GM03348 (cell line): ENCODE results near the gene C11orf71.

Source experiments
- DNase-seq: peaks from one replicate; pipeline ENCODE4 v3.0.0; 2012; ENCODE audit warnings: low spot score

Gene C11orf71

GRCh38 chr11:114399490-114400215, 658 bp downstream of the C11orf71 start:
- peak; percentile 55 for DNase-seq

- DNase-seq, result no peak
These were observed 1.9 kb downstream of the C11orf71 start for GRCh38 chr11:114398303-114398920.

GRCh38 chr11:114397349-114397982, 2.8 kb downstream of the C11orf71 start:
- no peak for DNase-seq

GRCh38 chr11:114396916-114397315, 3.4 kb downstream of the C11orf71 start:
- DNase-seq, result no peak

- no peak for DNase-seq
These were observed 4.6 kb downstream of the C11orf71 start for GRCh38 chr11:114395736-114396135.

GRCh38 chr11:114392735-114393667, 7.3 kb downstream of the C11orf71 start:
- peak; percentile 37 for DNase-seq

- DNase-seq, result peak; percentile 46
These were observed 13.8 kb downstream of the C11orf71 start for GRCh38 chr11:114386545-114386944.

- DNase-seq, result no peak
These were observed 14.2 kb downstream of the C11orf71 start for GRCh38 chr11:114386131-114386530.

GRCh38 chr11:114384487-114384886, 15.8 kb downstream of the C11orf71 start:
- DNase-seq, result no peak

- no peak for DNase-seq
These were observed 17.8 kb downstream of the C11orf71 start for GRCh38 chr11:114382509-114382908.

GRCh38 chr11:114379394-114380069, 20.8 kb downstream of the C11orf71 start:
- no peak for DNase-seq

- peak; percentile 85 for DNase-seq
These were observed 22.6 kb downstream of the C11orf71 start for GRCh38 chr11:114377612-114378267.

GRCh38 chr11:114375052-114375451, 25.3 kb downstream of the C11orf71 start:
- no peak for DNase-seq

GRCh38 chr11:114368918-114369680, 31.2 kb downstream of the C11orf71 start:
- DNase-seq, result no peak

GRCh38 chr11:114367244-114367957, 32.9 kb downstream of the C11orf71 start:
- peak; percentile 9 for DNase-seq

GRCh38 chr11:114366331-114367243, 33.7 kb downstream of the C11orf71 start:
- DNase-seq, result peak; percentile 81

- no peak for DNase-seq
These were observed 37.4 kb downstream of the C11orf71 start for GRCh38 chr11:114362958-114363357.

- no peak for DNase-seq
These were observed 38.0 kb downstream of the C11orf71 start for GRCh38 chr11:114362326-114362725.
